ENCODE measurements around the gene VSTM5.

The VSTM5 gene

GRCh38 chr11:93842461-93842860 lies 8.0 kb downstream of the VSTM5 start:
- no peaks in the 10 kb centered on the region for H3K9me2 ChIP-seq (replicated peaks; ENCODE audit: control insufficient read depth, low read length)
- no peaks in the 10 kb centered on the region for H3K9me3 ChIP-seq (ENCODE audit: control insufficient read depth, insufficient read depth, low read length)
- no peaks in the 10 kb centered on the region for H3K36me3 ChIP-seq (ENCODE audit: control insufficient read depth, low read length)
- H3K4me3 ChIP-seq (ENCODE audit: low read length) = no peak overlapping the region
- no peaks in the 10 kb centered on the region for H4K20me1 ChIP-seq (ENCODE audit: control insufficient read depth, insufficient read depth, low read depth, low read length)
- no peaks in the 10 kb centered on the region for H3K79me2 ChIP-seq (ENCODE audit: control insufficient read depth, low read length)
- no peaks in the 10 kb centered on the region for H3K4me1 ChIP-seq (ENCODE audit: control insufficient read depth, low read length)
- H3F3A ChIP-seq (ENCODE audit: control insufficient read depth, insufficient read depth) = no peaks in the 10 kb centered on the region
- H3K27ac ChIP-seq (ENCODE audit: low read depth, low read length) = no peak overlapping the region
- H3K27me3 ChIP-seq (ENCODE audit: control insufficient read depth, low read length) = no peaks in the 10 kb centered on the region
- no peak overlapping the region for H3K4me2 ChIP-seq (ENCODE audit: low read length)
- TF ChIP-seq EZH2phosphoT487 (IDR thresholded peaks at IDR 0.05; ENCODE audit: borderline replicate concordance, low read length) (no peak), CTCF (IDR thresholded peaks at IDR 0.05; ENCODE audit: low read depth, low read length, poor library complexity, severe bottlenecking) (no peak)

GRCh38 chr11:93842034-93842433 lies 8.4 kb downstream of the VSTM5 start:
- no peaks in the 10 kb centered on the region for H3F3A ChIP-seq (ENCODE audit: control insufficient read depth, insufficient read depth)
- H3K27ac ChIP-seq (ENCODE audit: low read depth, low read length) = no peak overlapping the region
- H3K9me2 ChIP-seq (replicated peaks; ENCODE audit: control insufficient read depth, low read length) = no peaks in the 10 kb centered on the region
- H3K9me3 ChIP-seq (ENCODE audit: control insufficient read depth, insufficient read depth, low read length) = no peaks in the 10 kb centered on the region
- no peak overlapping the region for H3K4me2 ChIP-seq (ENCODE audit: low read length)
- TF ChIP-seq EZH2phosphoT487 (IDR thresholded peaks at IDR 0.05; ENCODE audit: borderline replicate concordance, low read length) = no peak
- TF ChIP-seq CTCF (IDR thresholded peaks at IDR 0.05; ENCODE audit: low read depth, low read length, poor library complexity, severe bottlenecking) = no peak
- H3K79me2 ChIP-seq (ENCODE audit: control insufficient read depth, low read length) = no peaks in the 10 kb centered on the region
- H4K20me1 ChIP-seq (ENCODE audit: control insufficient read depth, insufficient read depth, low read depth, low read length) = no peaks in the 10 kb centered on the region
- no peaks in the 10 kb centered on the region for H3K27me3 ChIP-seq (ENCODE audit: control insufficient read depth, low read length)
- no peaks in the 10 kb centered on the region for H3K36me3 ChIP-seq (ENCODE audit: control insufficient read depth, low read length)
- no peaks in the 10 kb centered on the region for H3K4me1 ChIP-seq (ENCODE audit: control insufficient read depth, low read length)
- H3K4me3 ChIP-seq (ENCODE audit: low read length) = no peak overlapping the region

- no peak overlapping the region for H3K4me2 ChIP-seq (ENCODE audit: low read length)
- H3K4me1 ChIP-seq (ENCODE audit: control insufficient read depth, low read length) = no peaks in the 10 kb centered on the region
- no peak overlapping the region for H3K4me3 ChIP-seq (ENCODE audit: low read length)
- no peaks in the 10 kb centered on the region for H3K27me3 ChIP-seq (ENCODE audit: control insufficient read depth, low read length)
- no peaks in the 10 kb centered on the region for H3F3A ChIP-seq (ENCODE audit: control insufficient read depth, insufficient read depth)
- no peaks in the 10 kb centered on the region for H3K9me2 ChIP-seq (replicated peaks; ENCODE audit: control insufficient read depth, low read length)
- no peaks in the 10 kb centered on the region for H3K9me3 ChIP-seq (ENCODE audit: control insufficient read depth, insufficient read depth, low read length)
- no peaks in the 10 kb centered on the region for H3K79me2 ChIP-seq (ENCODE audit: control insufficient read depth, low read length)
- H4K20me1 ChIP-seq (ENCODE audit: control insufficient read depth, insufficient read depth, low read depth, low read length) = no peaks in the 10 kb centered on the region
- no peak for TF ChIP-seq EZH2phosphoT487 (IDR thresholded peaks at IDR 0.05; ENCODE audit: borderline replicate concordance, low read length)
- TF ChIP-seq CTCF (IDR thresholded peaks at IDR 0.05; ENCODE audit: low read depth, low read length, poor library complexity, severe bottlenecking) = no peak
- H3K27ac ChIP-seq (ENCODE audit: low read depth, low read length) = no peak overlapping the region
- no peaks in the 10 kb centered on the region for H3K36me3 ChIP-seq (ENCODE audit: control insufficient read depth, low read length)
Observed at GRCh38 chr11:93841446-93841845, 9.0 kb downstream of the VSTM5 start.

- Histone ChIP-seq H3K9me2 (replicated peaks; ENCODE audit: control insufficient read depth, low read length) (no peaks in the 10 kb centered on the region), H4K20me1 (ENCODE audit: control insufficient read depth, insufficient read depth, low read depth, low read length) (no peaks in the 10 kb centered on the region), H3K4me1 (ENCODE audit: control insufficient read depth, low read length) (no peaks in the 10 kb centered on the region), H3K4me2 (ENCODE audit: low read length) (no peak overlapping the region), H3K9me3 (ENCODE audit: control insufficient read depth, insufficient read depth, low read length) (no peaks in the 10 kb centered on the region), H3K27ac (ENCODE audit: low read depth, low read length) (no peak overlapping the region), H3K36me3 (ENCODE audit: control insufficient read depth, low read length) (no peaks in the 10 kb centered on the region), H3K79me2 (ENCODE audit: control insufficient read depth, low read length) (no peaks in the 10 kb centered on the region), H3K4me3 (ENCODE audit: low read length) (no peak overlapping the region), H3K27me3 (ENCODE audit: control insufficient read depth, low read length) (no peaks in the 10 kb centered on the region), H3F3A (ENCODE audit: control insufficient read depth, insufficient read depth) (no peaks in the 10 kb centered on the region)
- TF ChIP-seq EZH2phosphoT487 (IDR thresholded peaks at IDR 0.05; ENCODE audit: borderline replicate concordance, low read length) (no peak), CTCF (IDR thresholded peaks at IDR 0.05; ENCODE audit: low read depth, low read length, poor library complexity, severe bottlenecking) (no peak)
Observed at GRCh38 chr11:93840981-93841380, 9.4 kb downstream of the VSTM5 start.

All from DOHH2 (cell line).